IMR-90 (cell line): ENCODE measurements around the gene ACTL9.

Experiments used
- BHLHE40 ChIP-seq: fragments of 150-350 bp; IDR thresholded peaks from 2 replicates; pipeline ENCODE4 v1.6.1; 2016; ENCODE audit warnings: mild to moderate bottlenecking, low read depth, low read length
- CHD1 ChIP-seq: IDR thresholded peaks from 2 replicates; pipeline ENCODE4 v1.6.1; 2012; ENCODE audit warnings: low read depth, low read length, improper control_type of control experiment
- ELK1 ChIP-seq: fragments of 150-350 bp; IDR thresholded peaks from 2 replicates; pipeline ENCODE4 v1.6.1; 2016; ENCODE audit warnings: low read depth, mild to moderate bottlenecking, low read length, moderate library complexity, borderline replicate concordance
- MAZ ChIP-seq: IDR thresholded peaks from 2 replicates; pipeline ENCODE4 v1.6.1; 2012; ENCODE audit warnings: low read depth, mild to moderate bottlenecking, low read length, improper control_type of control experiment, moderate library complexity, borderline replicate concordance
- POLR2A ChIP-seq: IDR thresholded peaks from 2 replicates; pipeline ENCODE4 v1.6.1; 2012; ENCODE audit warnings: mild to moderate bottlenecking, low read depth, low read length
- RAD21 ChIP-seq: IDR thresholded peaks from 2 replicates; pipeline ENCODE4 v1.6.1; 2012; ENCODE audit warnings: low read length, improper control_type of control experiment
- RCOR1 ChIP-seq: IDR thresholded peaks from 2 replicates; pipeline ENCODE4 v1.6.1; 2012; ENCODE audit warnings: mild to moderate bottlenecking, low read length, improper control_type of control experiment; ENCODE audit not compliant: insufficient replicate concordance
- TF ChIP-seq, protein P1 (sequence below): conservative IDR thresholded peaks from 2 replicates; pipeline ENCODE4 v1.5.1; 2012; ENCODE audit warnings: mild to moderate bottlenecking, low read depth, low read length, improper control_type of control experiment

- TF ChIP-seq, protein P1, sequence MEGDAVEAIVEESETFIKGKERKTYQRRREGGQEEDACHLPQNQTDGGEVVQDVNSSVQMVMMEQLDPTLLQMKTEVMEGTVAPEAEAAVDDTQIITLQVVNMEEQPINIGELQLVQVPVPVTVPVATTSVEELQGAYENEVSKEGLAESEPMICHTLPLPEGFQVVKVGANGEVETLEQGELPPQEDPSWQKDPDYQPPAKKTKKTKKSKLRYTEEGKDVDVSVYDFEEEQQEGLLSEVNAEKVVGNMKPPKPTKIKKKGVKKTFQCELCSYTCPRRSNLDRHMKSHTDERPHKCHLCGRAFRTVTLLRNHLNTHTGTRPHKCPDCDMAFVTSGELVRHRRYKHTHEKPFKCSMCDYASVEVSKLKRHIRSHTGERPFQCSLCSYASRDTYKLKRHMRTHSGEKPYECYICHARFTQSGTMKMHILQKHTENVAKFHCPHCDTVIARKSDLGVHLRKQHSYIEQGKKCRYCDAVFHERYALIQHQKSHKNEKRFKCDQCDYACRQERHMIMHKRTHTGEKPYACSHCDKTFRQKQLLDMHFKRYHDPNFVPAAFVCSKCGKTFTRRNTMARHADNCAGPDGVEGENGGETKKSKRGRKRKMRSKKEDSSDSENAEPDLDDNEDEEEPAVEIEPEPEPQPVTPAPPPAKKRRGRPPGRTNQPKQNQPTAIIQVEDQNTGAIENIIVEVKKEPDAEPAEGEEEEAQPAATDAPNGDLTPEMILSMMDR: peak; percentile 87
- TF ChIP-seq RAD21: peak; percentile 77
- no peak for TF ChIP-seq CHD1
- no peak for TF ChIP-seq POLR2A
- TF ChIP-seq RCOR1: no peak
- TF ChIP-seq MAZ: no peak
- no peak for TF ChIP-seq ELK1
- no peak for TF ChIP-seq BHLHE40
Observed at GRCh38 chr19:8654591-8655339, 43.8 kb downstream of the ACTL9 start.
